HG03439 (cell line): Measurements from ENCODE around the gene SLC13A5.

Experiments
- ATAC-seq: cut with Tn5 transposase; IDR thresholded peaks from one replicate; pipeline ENCODE4 v1.9.1; 2021; ENCODE audit warnings: mild to moderate bottlenecking, moderate library complexity; ENCODE audit not compliant: unreplicated experiment

The SLC13A5 gene

DNA sequence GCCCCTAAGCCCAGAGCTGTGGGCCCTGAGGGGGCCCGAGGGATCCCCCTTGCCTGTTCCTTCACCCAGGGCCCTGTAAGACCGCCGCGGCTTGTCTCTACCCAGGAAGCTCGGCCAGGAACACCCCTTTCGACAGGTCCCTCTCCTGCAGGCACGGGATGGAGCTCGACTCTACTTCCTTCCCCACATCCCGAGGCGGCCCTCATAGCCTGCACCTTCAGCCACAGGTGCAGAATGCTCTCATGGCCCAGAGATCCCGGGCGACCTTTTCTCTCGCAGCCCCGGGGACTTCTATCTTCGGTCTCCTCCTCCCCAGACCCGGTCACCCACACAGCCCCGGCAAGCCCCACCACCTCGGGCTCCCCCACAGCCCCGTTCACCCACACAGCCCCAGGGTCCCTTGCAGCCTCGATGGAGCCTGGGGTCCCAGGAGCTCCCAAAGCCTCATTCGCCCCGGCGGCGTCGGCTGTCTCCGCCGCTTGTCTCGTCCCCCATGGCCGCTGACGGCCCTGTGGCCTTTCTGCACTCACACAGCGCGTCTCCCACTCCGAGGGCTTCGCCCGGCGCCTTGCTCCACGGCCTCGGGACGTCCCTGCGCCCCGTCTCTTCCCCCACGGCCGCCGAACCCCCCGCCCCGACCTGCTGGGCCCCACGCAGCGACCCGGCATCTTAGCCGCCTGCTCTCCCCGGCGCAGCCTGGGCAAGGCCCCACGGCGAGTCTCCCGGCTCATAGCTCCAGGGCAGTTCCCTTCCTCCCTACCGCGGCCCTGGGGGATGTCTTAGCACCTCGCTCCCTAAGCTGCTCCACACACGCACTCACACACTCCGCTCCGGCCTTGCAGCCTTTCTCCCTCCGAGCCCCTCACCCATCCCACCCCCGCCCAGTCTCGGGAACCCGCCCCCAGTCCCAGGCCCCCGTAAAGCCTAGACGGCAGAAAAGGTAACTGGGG lies 73.3 kb downstream of the SLC13A5 start:
- ATAC-seq, result peak; percentile 7

DNA sequence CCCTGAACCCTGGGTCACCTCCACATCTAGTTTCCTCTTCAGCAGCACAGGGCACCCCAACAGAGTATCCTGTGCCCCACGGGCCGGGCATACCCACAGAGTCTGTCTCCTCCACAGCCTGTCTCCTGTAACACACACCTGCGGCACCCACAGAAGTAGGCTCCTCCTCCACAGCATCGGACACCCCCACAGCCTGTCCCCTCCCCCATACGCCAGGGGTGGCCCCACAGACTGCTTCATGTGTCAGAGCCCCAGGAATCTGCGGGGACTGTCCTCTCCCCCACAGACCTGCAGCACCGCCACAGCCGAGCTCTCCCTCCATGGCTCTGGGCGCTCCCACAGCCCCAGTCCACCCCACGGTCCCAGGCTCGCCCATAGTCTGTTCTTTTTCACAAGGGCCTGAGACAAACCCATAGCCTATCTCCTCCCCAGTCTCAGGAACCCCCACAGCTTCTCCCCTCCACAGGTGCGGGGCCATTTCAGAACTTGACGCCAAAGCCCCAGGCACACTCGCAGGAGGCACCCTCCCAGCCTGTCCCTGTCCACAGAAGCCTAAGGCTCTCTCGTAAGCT lies 74.1 kb downstream of the SLC13A5 start:
- ATAC-seq, result no peak

DNA sequence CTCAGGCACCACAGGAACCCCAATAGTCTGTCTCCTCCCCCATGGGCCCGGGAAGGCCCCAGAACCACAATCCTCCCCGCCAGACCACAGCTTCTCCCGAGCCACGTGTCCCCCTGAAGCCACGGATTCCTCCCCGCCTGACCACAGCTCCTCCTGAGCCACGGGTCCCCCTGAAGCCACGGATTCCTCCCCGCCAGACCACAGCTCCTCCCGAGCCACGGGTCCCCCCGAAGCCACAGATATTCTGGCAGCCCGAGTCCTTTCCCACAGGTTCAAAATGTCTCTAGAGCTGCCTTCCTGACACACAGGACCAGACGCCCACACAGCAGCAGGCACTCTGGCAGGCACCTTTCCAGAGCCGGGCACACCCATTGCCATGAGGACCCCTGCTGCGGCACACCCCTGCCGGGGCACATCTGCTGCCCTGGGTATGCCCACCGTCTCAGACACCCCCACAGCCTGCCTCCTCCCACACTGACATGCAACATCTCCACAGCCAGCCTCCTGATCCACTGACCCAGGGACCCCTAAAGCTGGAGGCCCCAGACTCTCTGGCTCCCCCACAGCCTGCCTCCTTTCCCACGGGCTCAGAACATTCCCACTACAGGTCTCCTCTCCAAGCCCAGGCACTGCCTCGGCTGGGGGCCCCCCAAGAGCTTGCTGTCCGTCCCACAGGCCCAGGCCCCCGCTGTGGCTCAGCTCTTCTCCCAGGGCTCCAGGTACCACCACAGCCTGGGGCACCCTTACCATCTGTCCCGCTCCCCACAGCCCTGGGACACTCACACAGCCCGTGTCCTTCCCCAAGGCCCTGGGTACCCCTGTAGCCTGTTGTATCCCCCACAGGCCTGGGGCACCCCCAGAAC lies 74.9 kb downstream of the SLC13A5 start:
- no peak for ATAC-seq

DNA sequence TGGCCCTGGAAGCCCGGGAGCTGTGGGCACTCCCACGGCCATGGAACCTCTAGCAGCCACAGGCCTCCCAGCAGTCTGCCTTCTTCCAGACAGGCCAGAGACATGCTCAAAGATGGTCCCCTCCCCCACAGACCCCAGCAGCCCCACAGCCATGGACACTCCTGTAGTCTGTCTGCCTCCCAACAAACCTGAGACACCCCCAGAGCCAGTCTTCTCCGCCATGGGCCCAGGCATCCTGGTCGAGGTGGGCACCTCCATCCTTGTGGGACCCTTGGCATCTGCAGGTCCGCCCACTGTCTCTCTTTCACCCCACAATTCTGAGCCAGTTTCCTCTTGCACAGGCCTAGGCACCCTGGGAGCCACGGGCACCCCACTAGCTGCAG lies 75.7 kb downstream of the SLC13A5 start:
- ATAC-seq, result no peak

DNA sequence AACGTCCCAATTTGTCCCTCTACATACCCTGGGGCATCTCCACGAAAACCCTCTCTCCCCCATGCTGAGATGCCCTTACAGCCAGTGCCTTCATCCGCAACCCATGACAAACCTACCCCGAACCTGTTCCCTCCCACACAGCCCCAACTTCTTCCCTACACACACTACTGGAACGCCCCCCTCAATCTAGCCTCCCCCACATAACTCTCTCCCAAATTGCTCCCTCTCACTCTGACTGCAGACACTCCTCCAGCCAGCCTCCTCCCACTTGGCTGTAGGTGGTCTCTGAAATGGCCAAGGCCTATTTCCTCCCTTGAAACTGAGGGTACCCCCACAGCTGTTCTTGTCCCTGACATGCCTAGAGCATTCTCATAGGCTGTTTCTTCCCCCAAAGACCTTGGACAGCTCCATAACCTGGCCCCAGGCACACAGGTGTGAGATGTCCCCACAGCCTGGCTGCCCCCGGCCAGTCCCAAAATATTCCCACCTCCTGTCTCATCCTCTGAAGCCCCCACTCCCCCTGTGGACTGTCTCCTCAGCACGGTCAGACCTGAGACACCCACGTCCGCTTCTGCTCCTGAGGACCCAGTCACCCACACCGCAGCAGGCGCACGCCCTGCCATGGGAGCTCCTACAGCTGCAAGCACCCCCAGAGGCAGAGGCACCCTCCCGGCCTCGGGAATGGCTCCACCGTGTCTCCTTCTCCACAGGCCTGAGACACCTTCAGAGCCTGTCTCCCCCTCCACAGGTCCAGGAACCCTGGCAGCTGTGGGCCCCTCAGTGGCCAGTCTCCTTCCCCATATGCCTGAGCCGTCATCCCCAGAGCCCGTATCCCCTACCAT lies 76.3 kb downstream of the SLC13A5 start:
- ATAC-seq, result no peak

DNA sequence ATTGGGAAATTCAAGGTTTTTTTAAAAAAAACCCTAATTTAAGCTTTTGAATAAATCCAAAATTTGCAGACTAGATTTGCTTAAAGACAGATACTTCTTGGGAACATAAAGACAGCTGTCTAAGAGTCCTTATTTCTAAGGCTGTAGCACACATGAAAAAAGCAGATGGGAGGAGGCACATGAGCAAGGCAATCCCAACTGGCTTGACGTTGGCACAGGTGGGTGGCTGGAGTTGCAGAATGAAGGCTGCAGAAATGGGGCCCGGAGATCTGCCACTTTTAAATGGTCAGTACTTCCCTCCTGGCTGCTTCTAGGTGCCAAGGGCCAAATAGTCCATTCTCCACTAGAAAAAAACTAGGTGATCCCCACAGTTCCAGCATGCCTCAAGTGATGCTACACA lies 77.1 kb downstream of the SLC13A5 start:
- no peak for ATAC-seq
